ENCODE data around the gene NEGR1.

DNA sequence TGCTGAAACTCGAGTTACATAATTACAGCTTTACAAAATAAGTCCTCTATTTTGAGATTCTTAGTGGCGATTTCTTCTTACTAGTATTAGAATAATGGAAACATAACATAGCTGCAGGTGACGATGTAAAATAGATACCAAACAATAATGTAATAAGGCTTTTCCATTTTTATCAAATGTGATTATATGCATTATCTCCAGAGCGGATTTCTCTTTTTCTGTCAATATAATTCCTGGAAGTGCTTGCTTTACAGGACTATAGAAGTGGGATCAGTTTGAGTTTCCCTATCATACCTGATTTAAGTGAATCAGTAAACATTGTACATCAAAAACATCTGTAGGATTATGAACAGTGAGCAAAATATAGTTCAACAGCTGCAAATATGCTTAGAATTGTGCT lies 442.5 kb downstream of the NEGR1 start:
- TF ChIP-seq, protein P1, sequence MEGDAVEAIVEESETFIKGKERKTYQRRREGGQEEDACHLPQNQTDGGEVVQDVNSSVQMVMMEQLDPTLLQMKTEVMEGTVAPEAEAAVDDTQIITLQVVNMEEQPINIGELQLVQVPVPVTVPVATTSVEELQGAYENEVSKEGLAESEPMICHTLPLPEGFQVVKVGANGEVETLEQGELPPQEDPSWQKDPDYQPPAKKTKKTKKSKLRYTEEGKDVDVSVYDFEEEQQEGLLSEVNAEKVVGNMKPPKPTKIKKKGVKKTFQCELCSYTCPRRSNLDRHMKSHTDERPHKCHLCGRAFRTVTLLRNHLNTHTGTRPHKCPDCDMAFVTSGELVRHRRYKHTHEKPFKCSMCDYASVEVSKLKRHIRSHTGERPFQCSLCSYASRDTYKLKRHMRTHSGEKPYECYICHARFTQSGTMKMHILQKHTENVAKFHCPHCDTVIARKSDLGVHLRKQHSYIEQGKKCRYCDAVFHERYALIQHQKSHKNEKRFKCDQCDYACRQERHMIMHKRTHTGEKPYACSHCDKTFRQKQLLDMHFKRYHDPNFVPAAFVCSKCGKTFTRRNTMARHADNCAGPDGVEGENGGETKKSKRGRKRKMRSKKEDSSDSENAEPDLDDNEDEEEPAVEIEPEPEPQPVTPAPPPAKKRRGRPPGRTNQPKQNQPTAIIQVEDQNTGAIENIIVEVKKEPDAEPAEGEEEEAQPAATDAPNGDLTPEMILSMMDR (IDR thresholded peaks at IDR 0.05) = no peak
- no peak for TF ChIP-seq POLR2AphosphoS5 (IDR thresholded peaks at IDR 0.05)
- TF ChIP-seq POLR2A (IDR thresholded peaks at IDR 0.05) = no peak

All from upper lobe of left lung (tissue), 4 donors.